ENCODE data around the gene NELL1.
"Not testable (repeated sequence)": the region's sequence is repeated elsewhere in the genome, so short reads cannot be mapped to it uniquely, and the experiment has no call there.

The NELL1 gene

DNA sequence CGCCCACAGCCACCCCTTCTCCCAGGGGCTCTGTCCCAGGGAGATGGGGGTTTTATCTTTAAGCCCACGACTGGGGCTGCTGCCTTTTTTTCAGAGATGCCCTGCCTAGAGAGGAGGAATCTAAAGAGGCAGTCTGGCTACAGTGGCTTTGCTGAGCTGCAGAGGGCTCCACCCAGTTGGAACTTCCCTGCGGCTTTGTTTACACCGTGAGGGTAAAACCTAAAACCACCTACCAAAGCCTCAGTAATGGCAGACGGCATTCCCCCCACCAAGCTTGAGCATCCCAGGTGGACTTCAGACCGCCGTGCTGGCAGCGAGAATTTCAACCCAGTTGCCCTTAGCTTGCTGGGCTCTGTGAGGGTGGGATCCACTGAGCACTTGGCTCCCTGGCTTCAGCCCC is 535.8 kb downstream of the NELL1 start:
- no peak for DNase-seq (ENCODE audit: low read depth)

GRCh38 chr11:21225860-21226259 is 556.5 kb downstream of the NELL1 start:
- DNase-seq (ENCODE audit: low read depth), result no peak

DNA sequence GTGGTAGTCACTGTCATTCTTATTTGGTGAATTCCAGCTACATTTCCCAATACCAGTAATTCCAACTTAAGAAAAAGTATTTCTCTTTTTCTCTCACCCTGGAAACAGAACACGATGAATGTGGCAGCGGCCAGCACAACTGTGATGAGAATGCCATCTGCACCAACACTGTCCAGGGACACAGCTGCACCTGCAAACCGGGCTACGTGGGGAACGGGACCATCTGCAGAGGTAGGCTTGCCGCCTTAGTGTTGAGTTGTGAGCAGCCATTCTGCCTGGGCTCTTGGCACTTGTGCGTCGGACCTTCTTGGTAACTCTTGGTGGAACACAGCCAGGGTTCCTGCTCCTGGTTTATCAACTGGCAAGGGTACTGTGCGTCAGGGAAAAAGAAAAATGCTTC is 559.8 kb downstream of the NELL1 start:
- no peak for DNase-seq (ENCODE audit: low read depth)

DNA sequence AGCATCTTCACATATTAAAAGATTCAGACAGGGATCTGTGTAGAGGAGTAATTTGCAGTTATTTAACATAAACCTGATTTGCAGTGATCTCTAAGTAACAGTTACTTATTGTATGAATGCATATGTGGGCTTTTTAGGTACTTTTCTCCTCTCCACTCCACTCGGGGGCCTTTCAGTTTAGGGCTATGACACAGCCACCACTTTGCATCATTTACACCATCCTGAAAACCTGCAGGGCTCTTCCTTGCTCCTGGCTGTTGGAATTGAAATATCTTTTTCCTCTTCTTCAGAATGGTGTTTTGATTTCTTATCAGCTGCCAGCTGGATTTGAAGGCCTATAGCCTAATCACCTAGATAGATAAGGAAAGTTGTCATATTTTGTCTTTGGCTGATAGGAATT is 580.8 kb downstream of the NELL1 start:
- no peak for DNase-seq (ENCODE audit: low read depth)

DNA sequence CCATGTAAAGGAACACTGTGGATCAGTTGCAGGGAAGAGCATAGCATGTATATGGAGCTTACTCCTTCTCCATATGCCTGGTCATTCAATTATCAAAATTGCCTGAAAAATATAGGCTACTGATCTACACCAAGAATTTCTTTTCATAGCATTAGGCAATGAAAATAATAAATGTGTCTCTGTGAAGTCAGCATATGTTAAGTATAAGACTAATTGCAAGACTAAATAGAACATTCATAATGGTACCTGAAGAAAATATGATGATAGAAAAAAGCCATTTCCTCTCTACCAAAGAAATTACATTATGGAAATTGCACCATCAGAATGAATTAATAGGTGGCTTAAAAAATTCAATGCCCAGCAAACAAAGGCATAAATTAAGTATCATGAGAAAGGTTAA is 584.7 kb downstream of the NELL1 start:
- no peak for DNase-seq (ENCODE audit: low read depth)

DNA sequence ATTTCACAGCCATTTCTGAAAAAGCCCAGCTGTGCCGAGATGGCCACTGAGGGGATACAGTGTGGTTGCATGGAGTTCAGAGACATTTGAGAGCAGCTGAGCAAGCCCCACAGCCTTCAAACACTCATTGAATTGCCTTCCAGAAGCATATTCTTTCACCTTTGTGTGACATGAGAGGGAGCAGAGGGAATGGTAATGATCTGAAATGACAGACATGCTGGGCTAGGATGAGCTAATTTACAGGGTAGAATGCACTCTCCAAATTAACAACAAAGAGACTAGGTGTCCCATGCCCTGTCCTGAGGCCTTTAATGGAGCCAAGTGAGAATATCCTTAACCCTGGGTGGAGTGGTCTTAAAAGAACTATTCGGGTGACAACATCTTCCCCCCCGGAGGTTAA is 585.4 kb downstream of the NELL1 start:
- no peak for DNase-seq (ENCODE audit: low read depth)

DNA sequence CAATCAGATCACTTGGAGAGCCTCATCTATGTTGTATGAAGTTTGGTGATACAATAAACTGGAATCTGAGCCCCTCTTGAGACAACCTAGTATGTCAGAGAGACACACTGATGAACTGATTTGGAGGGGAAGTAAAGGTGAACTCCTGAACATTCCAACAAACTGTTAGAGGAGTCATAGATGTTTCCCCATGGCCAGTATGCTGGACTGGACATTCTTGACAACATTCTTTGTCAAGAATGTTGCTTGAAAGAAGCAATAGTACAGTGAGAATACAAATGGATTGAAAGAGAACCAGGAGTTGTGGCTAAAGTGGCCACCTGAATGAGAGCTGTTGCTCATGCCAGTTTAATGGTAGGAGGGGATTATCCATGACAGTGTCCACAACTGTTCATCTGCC is 588.1 kb downstream of the NELL1 start:
- no peak for DNase-seq (ENCODE audit: low read depth)

DNA sequence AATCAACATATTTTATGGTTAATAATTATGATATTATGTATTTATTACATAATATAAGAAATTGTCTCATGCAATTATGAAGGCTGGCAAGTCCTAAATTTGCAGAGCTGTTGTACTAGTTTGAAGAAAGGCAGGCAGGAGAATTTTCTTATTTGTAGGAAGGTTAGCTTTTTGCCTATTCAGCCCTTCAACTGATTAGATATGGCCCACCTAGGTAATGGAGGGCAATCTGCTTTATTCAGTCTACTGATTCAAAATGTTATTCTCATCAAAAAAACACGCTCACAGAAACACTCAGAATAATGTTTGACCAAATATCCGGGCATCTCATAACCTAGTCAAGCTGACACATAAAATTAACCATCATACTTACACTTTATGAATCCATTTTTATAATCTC is 589.0 kb downstream of the NELL1 start:
- no peak for DNase-seq (ENCODE audit: low read depth)

- DNase-seq (ENCODE audit: low read depth), result no peak
These were observed 590.7 kb downstream of the NELL1 start for GRCh38 chr11:21260101-21260500.

- no peak for DNase-seq (ENCODE audit: low read depth)
These were observed 593.6 kb downstream of the NELL1 start for GRCh38 chr11:21262992-21263391.

- no peak for DNase-seq (ENCODE audit: low read depth)
These were observed 594.7 kb downstream of the NELL1 start for GRCh38 chr11:21264125-21264524.

DNA sequence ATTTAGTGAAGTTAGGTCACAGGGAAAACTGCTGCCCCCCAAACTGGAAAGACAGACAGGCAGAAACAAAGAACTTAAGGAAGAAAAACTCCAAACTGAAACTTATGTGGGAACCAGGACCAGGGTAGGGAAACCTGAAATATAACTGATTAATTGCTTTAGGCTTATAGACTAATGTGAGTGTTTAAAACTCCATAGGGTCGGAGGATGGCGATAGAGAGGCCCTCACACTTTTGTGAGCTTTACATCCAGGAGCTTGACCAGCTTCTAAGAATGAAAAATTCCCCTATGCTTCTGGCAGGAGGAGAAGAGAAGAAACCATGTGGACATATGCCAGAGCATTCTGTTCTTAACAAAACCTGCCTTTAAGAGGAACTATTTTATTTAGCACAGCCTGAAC is 598.6 kb downstream of the NELL1 start:
- no peak for DNase-seq (ENCODE audit: low read depth)

DNA sequence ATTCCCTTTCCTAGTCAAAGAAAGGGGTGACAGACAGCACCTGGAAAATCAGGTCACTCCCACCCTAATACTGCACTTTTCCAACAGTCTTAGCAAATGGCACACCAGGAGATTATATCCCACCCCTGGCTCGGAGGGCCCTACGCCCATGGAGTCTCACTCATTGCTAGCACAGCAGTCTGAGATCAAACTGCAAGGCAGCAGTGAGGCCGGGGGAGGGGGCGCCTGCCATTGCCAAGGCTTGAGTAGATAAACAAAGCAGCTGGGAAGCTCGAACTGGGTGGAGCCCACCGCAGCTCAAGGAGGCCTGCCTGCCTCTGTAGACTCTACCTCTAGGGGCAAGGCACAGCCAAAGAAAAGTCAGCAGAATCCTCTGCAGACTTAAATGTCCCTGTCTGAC is 602.8 kb downstream of the NELL1 start:
- not testable (repeated sequence) for DNase-seq (ENCODE audit: low read depth)

DNA sequence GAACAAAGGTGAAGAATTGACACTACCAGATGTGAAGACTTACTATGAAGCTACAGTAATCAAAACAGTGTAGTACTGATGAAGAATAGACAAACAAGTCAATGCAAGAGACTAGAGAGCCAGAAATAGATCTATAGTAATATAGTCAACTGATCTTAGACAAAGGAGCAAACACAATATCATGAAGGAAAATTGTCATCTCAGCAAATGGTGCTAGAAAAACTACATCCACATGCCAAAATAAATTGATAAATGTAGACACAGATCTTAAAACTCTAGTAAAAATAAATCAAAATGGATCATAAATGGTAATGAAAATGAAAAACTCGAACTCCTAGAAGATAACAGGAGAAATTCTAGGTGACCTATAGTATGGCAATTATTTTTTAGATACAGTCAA is 609.5 kb downstream of the NELL1 start:
- DNase-seq (ENCODE audit: low read depth), result no peak

DNA sequence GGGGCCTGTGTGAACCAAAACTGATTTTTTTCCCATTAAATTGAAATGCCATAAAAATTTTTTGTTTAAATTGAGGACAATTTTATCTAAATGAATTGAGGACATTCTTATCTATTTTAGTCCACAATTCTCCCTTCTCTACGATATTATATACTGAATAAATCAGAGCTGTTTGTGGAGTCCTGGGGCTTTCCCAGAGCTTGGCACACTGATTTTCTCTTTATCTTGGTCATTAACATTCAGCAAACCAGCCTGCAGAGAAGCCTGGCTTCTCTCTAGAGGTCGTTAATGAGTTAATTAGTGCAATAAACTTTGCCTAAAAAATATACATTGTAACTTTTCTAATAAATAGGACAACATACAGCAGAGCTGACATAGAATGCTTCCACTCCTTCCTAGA is 615.7 kb downstream of the NELL1 start:
- no peak for DNase-seq (ENCODE audit: low read depth)

DNA sequence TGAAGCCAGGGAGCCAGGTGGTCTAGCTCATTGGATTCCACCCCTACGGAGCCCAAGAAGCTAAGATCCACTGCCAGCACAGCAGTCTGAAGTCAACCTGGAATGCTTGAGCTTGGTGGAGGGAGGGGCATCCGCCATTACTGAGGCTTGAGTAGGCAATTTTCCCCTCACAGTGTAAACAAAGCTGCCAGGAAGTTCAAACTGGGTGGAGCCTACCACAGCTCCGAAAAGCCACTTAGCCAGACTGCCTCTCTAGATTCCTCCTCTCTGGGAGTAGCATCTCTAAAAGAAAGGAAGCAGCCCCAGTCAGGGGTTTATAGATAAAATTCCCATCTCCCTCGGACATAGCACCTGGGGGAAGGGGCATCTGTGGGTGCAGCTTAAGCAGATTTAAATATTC is 620.3 kb downstream of the NELL1 start:
- no peak for DNase-seq (ENCODE audit: low read depth)

- DNase-seq (ENCODE audit: low read depth), result no peak
These were observed 626.1 kb downstream of the NELL1 start for GRCh38 chr11:21295508-21295907.

DNA sequence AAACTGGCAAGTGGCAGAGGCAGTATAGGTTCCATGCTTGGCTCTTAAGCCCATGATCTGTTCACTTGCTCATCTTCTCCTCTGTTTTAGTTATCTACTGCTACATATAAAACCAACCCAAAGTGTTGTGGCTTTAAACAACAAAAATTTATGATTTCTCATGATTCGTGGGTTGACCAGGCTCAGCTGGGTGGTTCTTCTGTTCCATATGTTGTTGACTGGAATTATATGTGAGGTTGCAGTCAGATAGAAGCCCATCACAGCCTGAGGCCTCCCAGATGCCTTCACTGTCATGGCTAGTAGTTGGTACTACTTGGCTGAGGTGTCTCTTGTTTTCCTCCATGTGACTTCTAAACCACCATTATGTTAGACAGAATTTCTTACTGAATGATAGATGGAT is 632.6 kb downstream of the NELL1 start:
- DNase-seq (ENCODE audit: low read depth), result no peak

DNA sequence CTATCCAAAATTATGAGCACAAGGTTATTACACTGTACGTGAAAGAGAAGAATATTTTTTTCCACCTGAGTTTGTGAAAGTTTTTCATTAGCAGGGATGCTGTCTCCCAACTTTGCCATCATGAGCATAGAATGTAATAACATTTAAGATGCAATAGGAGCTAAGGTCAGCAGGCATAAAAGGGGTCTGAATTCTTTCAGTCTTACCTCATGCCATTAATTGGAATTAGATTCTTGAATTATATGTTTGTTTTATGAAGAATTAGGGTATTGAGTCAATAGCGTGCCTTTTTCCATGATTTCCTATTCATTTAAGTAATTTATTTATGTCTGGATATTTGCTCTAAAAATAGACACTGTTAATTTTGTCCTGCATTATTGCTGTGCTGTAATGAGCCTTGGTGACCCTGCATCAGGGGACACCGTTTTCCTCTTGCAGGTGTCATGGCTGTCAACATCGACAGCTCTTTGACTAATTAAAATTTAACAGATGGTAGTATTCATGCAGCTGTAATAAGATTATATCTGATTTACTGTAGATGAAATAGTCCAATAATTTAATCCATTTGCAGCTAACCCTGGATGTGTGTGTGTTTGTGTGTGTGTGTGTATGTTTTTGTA is 637.5 kb downstream of the NELL1 start:
- DNase-seq (ENCODE audit: low read depth), result no peak

- no peak for DNase-seq (ENCODE audit: low read depth)
These were observed 638.5 kb downstream of the NELL1 start for GRCh38 chr11:21307874-21308273.

GRCh38 chr11:21316591-21316990 is 647.2 kb downstream of the NELL1 start:
- no peak for DNase-seq (ENCODE audit: low read depth)

DNA sequence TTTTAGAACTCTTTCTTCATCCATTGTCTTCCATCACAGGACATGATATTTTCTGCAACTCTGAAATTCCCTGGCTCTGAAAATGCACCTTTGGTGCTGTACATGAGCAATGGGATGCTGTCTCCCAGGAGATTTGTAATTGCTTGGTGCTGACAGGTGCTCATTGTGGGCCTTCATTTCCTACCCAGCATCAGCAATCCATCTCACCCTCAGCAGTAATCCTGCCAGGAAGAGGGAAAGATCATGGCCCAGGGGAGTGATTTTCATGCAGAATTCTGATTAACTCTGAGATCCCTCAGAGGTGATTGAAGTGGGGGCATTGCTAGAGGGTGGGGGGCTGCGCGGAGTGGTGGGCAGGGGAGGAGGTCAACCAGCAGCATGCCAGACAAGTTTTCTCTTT is 651.7 kb downstream of the NELL1 start:
- no peak for DNase-seq (ENCODE audit: low read depth)

- DNase-seq (ENCODE audit: low read depth), result no peak
These were observed 652.1 kb downstream of the NELL1 start for GRCh38 chr11:21321530-21321929.

- DNase-seq (ENCODE audit: low read depth), result no peak
These were observed 654.2 kb downstream of the NELL1 start for GRCh38 chr11:21323617-21324016.

- no peak for DNase-seq (ENCODE audit: low read depth)
These were observed 673.8 kb downstream of the NELL1 start for GRCh38 chr11:21343204-21343603.
